Activated CD4-positive, alpha-beta memory T cell treated with anti-CD3 and anti-CD28 coated beads for 36 hours (primary cell): ENCODE results near the gene MTSS2. TPM values are rescaled to one million over a fixed set of nuclear protein-coding genes. Genes with fewer than 3 reads are reported as not detected.

Experiments
- CTCF ChIA-PET: fragments of 350-600 bp; sonication (Branson Sonifier 250); formaldehyde crosslinking; loops from one replicate; lab custom pipeline; 2021; ENCODE audit warnings: antibody characterized with exemption, inconsistent platforms; lab: Charles Lee
- POLR2A ChIA-PET: fragments of 350-600 bp; sonication (Branson Sonifier 250); formaldehyde crosslinking; loops from one replicate; lab custom pipeline; 2021; ENCODE audit warnings: antibody characterized with exemption; lab: Charles Lee
- DNase-seq: peaks from one replicate; pipeline ENCODE4 v3.0.0-alpha.2; 2020
- H3K27ac Mint-ChIP-seq: one replicate; pipeline ENCODE4 v1.8.0; 2021; ENCODE audit warnings: mixed read lengths
- H3K27me3 Mint-ChIP-seq: one replicate; pipeline ENCODE4 v1.8.0; 2021; ENCODE audit warnings: mixed read lengths
- H3K36me3 Mint-ChIP-seq: one replicate; pipeline ENCODE4 v1.8.0; 2021; ENCODE audit warnings: mixed read lengths
- H3K4me1 Mint-ChIP-seq: one replicate; pipeline ENCODE4 v1.8.0; 2021; ENCODE audit warnings: low read depth, mixed read lengths
- H3K4me3 Mint-ChIP-seq: one replicate; pipeline ENCODE4 v1.8.0; 2021; ENCODE audit warnings: mild to moderate bottlenecking, mixed read lengths
- H3K9me3 Mint-ChIP-seq: one replicate; pipeline ENCODE4 v1.8.0; 2021; ENCODE audit warnings: mixed read lengths
- intact Hi-C: fragments of 100-400 bp; cut with micrococcal nuclease; formaldehyde crosslinking; loops from one replicate; pipeline ENCODE4 v1.15.1; 2023
- total RNA-seq, 2 experiments: library from RNA; stranded (reverse); gene quantifications; one replicate each; pipeline ENCODE4 v1.2.3, GENCODE V29; 2021

The MTSS2 gene
- total RNA-seq, 2 experiments from 2014 or later: 0.29 to 1.1 TPM

- no peaks in the 10 kb centered on the region for H3K4me1 Mint-ChIP-seq
- no peaks in the 10 kb centered on the region for H3K9me3 Mint-ChIP-seq
- POLR2A ChIA-PET: no interaction called here
- H3K27ac Mint-ChIP-seq: no peak overlapping the region
- H3K27me3 Mint-ChIP-seq: no peaks in the 10 kb centered on the region
- H3K36me3 Mint-ChIP-seq: peaks cover 8% of the 10 kb centered on the region
- H3K4me3 Mint-ChIP-seq: no peak overlapping the region
- DNase-seq: no peak
- intact Hi-C loops: no loop called here
- CTCF ChIA-PET: interaction anchor here (1.2 kb wide), 1 partner anchor 75 kb away, joined by 3 read pairs; no protein-coding TSS in a partner anchor
These were observed 9.0 kb upstream of the MTSS2 start for GRCh38 chr16:70694868-70695218.

- no peak overlapping the region for H3K4me3 Mint-ChIP-seq
- POLR2A ChIA-PET: no interaction called here
- no peaks in the 10 kb centered on the region for H3K9me3 Mint-ChIP-seq
- CTCF ChIA-PET: no interaction called here
- H3K4me1 Mint-ChIP-seq: no peaks in the 10 kb centered on the region
- intact Hi-C loops: no loop called here
- H3K27ac Mint-ChIP-seq: no peak overlapping the region
- H3K27me3 Mint-ChIP-seq: no peaks in the 10 kb centered on the region
- H3K36me3 Mint-ChIP-seq: peaks cover 6% of the 10 kb centered on the region
- no peak for DNase-seq
These were observed 8.4 kb upstream of the MTSS2 start for GRCh38 chr16:70694088-70694867.

GRCh38 chr16:70692873-70693671 is 7.2 kb upstream of the MTSS2 start:
- POLR2A ChIA-PET: no interaction called here
- no peaks in the 10 kb centered on the region for H3K27me3 Mint-ChIP-seq
- no peak for DNase-seq
- H3K36me3 Mint-ChIP-seq: peaks cover 4% of the 10 kb centered on the region
- H3K27ac Mint-ChIP-seq: no peak overlapping the region
- H3K4me3 Mint-ChIP-seq: no peak overlapping the region
- CTCF ChIA-PET: no interaction called here
- no peaks in the 10 kb centered on the region for H3K9me3 Mint-ChIP-seq
- no peaks in the 10 kb centered on the region for H3K4me1 Mint-ChIP-seq
- intact Hi-C loops: no loop called here

GRCh38 chr16:70692130-70692872 is 6.4 kb upstream of the MTSS2 start:
- H3K36me3 Mint-ChIP-seq: peaks cover 2% of the 10 kb centered on the region
- ChIA-PET POLR2A (no interaction called here), CTCF (no interaction called here)
- intact Hi-C loops: no loop called here
- no peaks in the 10 kb centered on the region for H3K9me3 Mint-ChIP-seq
- no peaks in the 10 kb centered on the region for H3K4me1 Mint-ChIP-seq
- no peaks in the 10 kb centered on the region for H3K27me3 Mint-ChIP-seq
- no peak overlapping the region for H3K4me3 Mint-ChIP-seq
- no peak overlapping the region for H3K27ac Mint-ChIP-seq
- no peak for DNase-seq

GRCh38 chr16:70691223-70692129 is 5.6 kb upstream of the MTSS2 start:
- Mint-ChIP-seq H3K4me1 (no peaks in the 10 kb centered on the region), H3K9me3 (no peaks in the 10 kb centered on the region), H3K27ac (no peak overlapping the region), H3K27me3 (peaks cover 3% of the 10 kb centered on the region), H3K36me3 (peaks cover 2% of the 10 kb centered on the region), H3K4me3 (no peak overlapping the region)
- ChIA-PET POLR2A (no interaction called here), CTCF (interaction anchor here (1.1 kb wide), 1 partner anchor 79 kb away, joined by 3 read pairs; no protein-coding TSS in a partner anchor)
- no peak for DNase-seq
- intact Hi-C loops: no loop called here

- Mint-ChIP-seq H3K9me3 (no peaks in the 10 kb centered on the region), H3K27me3 (peaks cover 5% of the 10 kb centered on the region), H3K4me1 (peaks cover 2% of the 10 kb centered on the region), H3K36me3 (peaks cover under 1% of the 10 kb centered on the region), H3K4me3 (no peak overlapping the region), H3K27ac (no peak overlapping the region)
- intact Hi-C loops: loop anchor here (10.0 kb wide), 1 partner anchor 45 kb away; no protein-coding TSS in a partner anchor
- POLR2A ChIA-PET: interaction anchor here (0.6 kb wide), 1 partner anchor 818 kb away, joined by 4 read pairs; no protein-coding TSS in a partner anchor
- CTCF ChIA-PET: interaction anchor here (1.1 kb wide), 1 partner anchor 80 kb away, joined by 3 read pairs; no protein-coding TSS in a partner anchor
- DNase-seq: no peak
These were observed 4.4 kb upstream of the MTSS2 start for GRCh38 chr16:70689970-70690891.

- no peaks in the 10 kb centered on the region for H3K36me3 Mint-ChIP-seq
- no peak overlapping the region for H3K27ac Mint-ChIP-seq
- CTCF ChIA-PET: no interaction called here
- intact Hi-C loops: loop anchor here (10.0 kb wide), 1 partner anchor 45 kb away; no protein-coding TSS in a partner anchor
- H3K4me3 Mint-ChIP-seq: no peak overlapping the region
- POLR2A ChIA-PET: interaction anchor here (0.6 kb wide), 1 partner anchor 819 kb away, joined by 4 read pairs; no protein-coding TSS in a partner anchor
- peaks cover 13% of the 10 kb centered on the region for H3K27me3 Mint-ChIP-seq
- no peak for DNase-seq
- peaks cover 2% of the 10 kb centered on the region for H3K4me1 Mint-ChIP-seq
- no peaks in the 10 kb centered on the region for H3K9me3 Mint-ChIP-seq
These were observed 3.4 kb upstream of the MTSS2 start for GRCh38 chr16:70689035-70689969.

GRCh38 chr16:70688246-70688742 is 2.4 kb upstream of the MTSS2 start:
- Mint-ChIP-seq H3K36me3 (no peaks in the 10 kb centered on the region), H3K4me3 (no peak overlapping the region), H3K9me3 (no peaks in the 10 kb centered on the region), H3K27ac (no peak overlapping the region), H3K27me3 (peaks cover 16% of the 10 kb centered on the region), H3K4me1 (peaks cover 2% of the 10 kb centered on the region)
- ChIA-PET CTCF (interaction anchor here (0.7 kb wide), 1 partner anchor 83 kb away, joined by 3 read pairs; no protein-coding TSS in a partner anchor), POLR2A (no interaction called here)
- intact Hi-C loops: loop anchor here (10.0 kb wide), 1 partner anchor 47 kb away; no protein-coding TSS in a partner anchor
- DNase-seq: no peak

- Mint-ChIP-seq H3K27ac (no peak overlapping the region), H3K36me3 (no peaks in the 10 kb centered on the region), H3K4me3 (no peak overlapping the region), H3K4me1 (peaks cover 2% of the 10 kb centered on the region), H3K9me3 (no peaks in the 10 kb centered on the region), H3K27me3 (peaks cover 21% of the 10 kb centered on the region)
- intact Hi-C loops: loop anchor here (10.0 kb wide), 1 partner anchor 47 kb away; no protein-coding TSS in a partner anchor
- POLR2A ChIA-PET: interaction anchor here (1.1 kb wide), 1 partner anchor 49 kb away, joined by 4 read pairs; no protein-coding TSS in a partner anchor
- DNase-seq: no peak
- CTCF ChIA-PET: interaction anchor here (0.7 kb wide), 1 partner anchor 84 kb away, joined by 3 read pairs; no protein-coding TSS in a partner anchor
These were observed 1.9 kb upstream of the MTSS2 start for GRCh38 chr16:70687671-70688245.
